Right atrium auricular region (tissue), 2 donors: ENCODE data around the gene GADD45GIP1. TPM values are rescaled to one million over a fixed set of nuclear protein-coding genes. Genes with fewer than 3 reads are reported as not detected.

Source experiments
- DNase-seq: peaks from one replicate; pipeline ENCODE4 v3.0.0-alpha.2; 2019; ENCODE audit warnings: low spot score
- H3K27ac ChIP-seq, 2 donors: fragments of 200-600 bp; sonication (generic); 1 replicate in 1 of 2; 2 replicates in 1 of 2; pipeline ENCODE4 v1.5.1; 2016 to 2019
- H3K27me3 ChIP-seq, 2 donors: fragments of 200-600 bp; sonication (generic); one replicate each; pipeline versions ENCODE4 v1.5.1 to v1.6.0; 2017 to 2019
- H3K36me3 ChIP-seq: fragments of 200-600 bp; sonication (generic); one replicate; pipeline ENCODE4 v1.5.1; 2016
- H3K4me1 ChIP-seq, 2 donors: fragments of 200-600 bp; sonication (generic); one replicate each; pipeline versions ENCODE4 v1.5.1 to v1.6.0; 2017 to 2019
- H3K4me3 ChIP-seq, 2 donors: fragments of 200-600 bp; sonication (generic); 1 replicate in 1 of 2; 2 replicates in 1 of 2; pipeline ENCODE4 v1.5.1; 2017 to 2019; ENCODE audit warnings: mild to moderate bottlenecking in 1 of 2, moderate library complexity in 1 of 2
- H3K9me3 ChIP-seq, 2 donors: fragments of 200-600 bp; sonication (generic); one replicate each; pipeline ENCODE4 v1.5.1; 2019
- CTCF ChIP-seq, 2 donors: fragments of 200-600 bp; sonication (generic); IDR thresholded peaks; one replicate each; pipeline ENCODE4 v1.5.1; 2019; ENCODE audit warnings: antibody characterized with exemption in 2 of 2
- total RNA-seq, 2 donors: library from RNA; depleted of rRNA; stranded (reverse); fragments of >200 nt; gene quantifications; one replicate each; pipeline ENCODE4 v1.1.0, GENCODE V29; 2016

Gene GADD45GIP1
- total RNA-seq, 2 donors from 2014 or later = 48.5 to 58.7 TPM

GRCh38 chr19:13002166-13002898 lies 45.3 kb upstream of the GADD45GIP1 start:
- peaks cover 9% of the 10 kb centered on the region for H3K36me3 ChIP-seq
- no peaks in the 10 kb centered on the region for H3K27me3 ChIP-seq
- peak in 1 of 2 donors; percentile 66 for TF ChIP-seq CTCF (IDR thresholded peaks at IDR 0.05)
- peak overlapping the region; percentile 20 to 40 for H3K4me3 ChIP-seq
- H3K9me3 ChIP-seq = no peaks in the 10 kb centered on the region
- H3K4me1 ChIP-seq = peaks cover 0 to 70% of the 10 kb centered on the region in 2 donors
- H3K27ac ChIP-seq = peak overlapping the region; percentile 89 to 97
- DNase-seq = peak; percentile 76

- peak; percentile 79 for DNase-seq
- Histone ChIP-seq H3K27ac (peak overlapping the region; percentile 89 to 97), H3K36me3 (peaks cover 9% of the 10 kb centered on the region), H3K9me3 (no peaks in the 10 kb centered on the region), H3K4me1 (peaks cover 0 to 70% of the 10 kb centered on the region in 2 donors), H3K27me3 (no peaks in the 10 kb centered on the region), H3K4me3 (peak overlapping the region; percentile 20 to 40)
- TF ChIP-seq CTCF (IDR thresholded peaks at IDR 0.05) = no peak
Observed at GRCh38 chr19:13001502-13002165, 44.6 kb upstream of the GADD45GIP1 start.

GRCh38 chr19:13001166-13001501 lies 44.1 kb upstream of the GADD45GIP1 start:
- H3K4me1 ChIP-seq = peaks cover 0 to 70% of the 10 kb centered on the region in 2 donors
- DNase-seq = no peak
- H3K27me3 ChIP-seq = no peaks in the 10 kb centered on the region
- peak overlapping the region in 1 of 2 donors; percentile 7 for H3K4me3 ChIP-seq
- peak overlapping the region; percentile 89 to 97 for H3K27ac ChIP-seq
- no peak for TF ChIP-seq CTCF (IDR thresholded peaks at IDR 0.05)
- H3K9me3 ChIP-seq = no peaks in the 10 kb centered on the region
- peaks cover 9% of the 10 kb centered on the region for H3K36me3 ChIP-seq

- Histone ChIP-seq H3K4me3 (peak overlapping the region in 1 of 2 donors; percentile 78), H3K36me3 (peaks cover 9% of the 10 kb centered on the region), H3K4me1 (peaks cover 0 to 59% of the 10 kb centered on the region in 2 donors), H3K27me3 (no peaks in the 10 kb centered on the region), H3K9me3 (no peaks in the 10 kb centered on the region), H3K27ac (peak overlapping the region; percentile 90 to 92)
- TF ChIP-seq CTCF (IDR thresholded peaks at IDR 0.05) = no peak
- DNase-seq = no peak
Observed at GRCh38 chr19:12997967-12998940, 41.2 kb upstream of the GADD45GIP1 start.

GRCh38 chr19:12997179-12997966 lies 40.4 kb upstream of the GADD45GIP1 start:
- Histone ChIP-seq H3K27ac (peak overlapping the region; percentile 90 to 92), H3K27me3 (no peaks in the 10 kb centered on the region), H3K4me1 (peaks cover 0 to 50% of the 10 kb centered on the region in 2 donors), H3K36me3 (peaks cover 9% of the 10 kb centered on the region), H3K9me3 (no peaks in the 10 kb centered on the region), H3K4me3 (peak overlapping the region; percentile 75 to 78)
- no peak for DNase-seq
- no peak for TF ChIP-seq CTCF (IDR thresholded peaks at IDR 0.05)
